Activated CD8-positive, alpha-beta memory T cell treated with anti-CD3 and anti-CD28 coated beads, Interleukin-2, amount 50 U/mL, for 1 hour (primary cell): ENCODE results near the gene QSOX1.

Source experiments
- DNase-seq: peaks from one replicate; pipeline ENCODE4 v3.0.0-alpha.2; 2020; ENCODE audit errors: extremely low read depth

The QSOX1 gene

DNA sequence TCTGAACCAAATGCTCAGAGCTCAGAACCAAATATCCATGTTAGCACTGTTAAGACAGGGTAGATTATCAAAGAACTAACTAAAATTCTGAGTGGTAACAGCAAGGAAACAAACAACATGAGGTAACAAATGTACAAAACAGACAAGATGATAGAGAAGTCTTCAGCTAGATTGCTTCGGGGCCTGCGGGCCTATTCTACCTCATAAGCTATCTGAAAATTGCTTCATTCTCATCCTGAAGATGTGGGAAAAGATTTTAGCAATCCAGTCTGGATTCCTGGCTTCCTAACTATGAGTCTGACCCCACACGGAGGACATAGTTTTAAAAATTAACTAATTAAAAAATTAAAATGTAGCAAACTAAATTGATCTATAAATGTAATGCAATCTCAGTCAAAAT, 9.2 kb upstream of the QSOX1 start:
- no peak for DNase-seq

GRCh38 chr1:180150982-180151381, 3.7 kb upstream of the QSOX1 start:
- DNase-seq = no peak

DNA sequence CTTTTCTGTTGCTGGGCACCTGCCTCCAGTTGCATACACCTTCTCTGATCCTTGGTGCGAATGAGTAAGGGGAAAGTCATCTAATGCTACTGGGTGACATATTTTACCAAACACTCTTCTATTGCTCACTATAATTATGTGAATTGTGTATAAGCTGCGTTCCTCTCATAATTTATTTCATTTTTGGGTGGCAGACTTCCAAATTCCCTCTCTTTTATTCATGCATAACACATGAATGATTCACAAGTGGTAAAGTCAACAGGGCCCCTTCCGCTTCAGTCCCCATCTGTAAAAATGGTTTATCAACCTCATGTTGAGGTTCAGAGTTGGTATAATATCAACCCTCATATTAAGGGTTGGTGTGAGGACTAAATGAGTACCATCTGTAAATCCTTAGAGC, 3.2 kb upstream of the QSOX1 start:
- DNase-seq = no peak

- DNase-seq = no peak
Measured at GRCh38 chr1:180152588-180152987, 2.1 kb upstream of the QSOX1 start.

- no peak for DNase-seq
Measured at GRCh38 chr1:180153032-180153431, 1.6 kb upstream of the QSOX1 start.

DNA sequence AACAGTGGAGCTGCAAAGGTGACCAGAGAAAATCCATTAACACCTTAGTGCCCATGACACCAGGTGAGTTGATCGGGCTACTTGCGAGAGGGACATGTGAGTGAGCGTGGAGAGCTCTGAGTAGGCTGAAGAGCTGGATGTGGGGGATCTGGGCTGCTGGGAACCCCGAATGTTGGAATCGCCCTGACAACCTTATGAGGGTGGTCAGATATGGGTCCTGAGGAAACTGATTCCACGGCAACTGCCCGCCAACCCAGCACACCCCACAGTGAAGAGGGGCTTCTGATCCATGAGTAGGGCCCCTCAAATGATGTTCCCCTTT, 705 bp upstream of the QSOX1 start:
- no peak for DNase-seq

DNA sequence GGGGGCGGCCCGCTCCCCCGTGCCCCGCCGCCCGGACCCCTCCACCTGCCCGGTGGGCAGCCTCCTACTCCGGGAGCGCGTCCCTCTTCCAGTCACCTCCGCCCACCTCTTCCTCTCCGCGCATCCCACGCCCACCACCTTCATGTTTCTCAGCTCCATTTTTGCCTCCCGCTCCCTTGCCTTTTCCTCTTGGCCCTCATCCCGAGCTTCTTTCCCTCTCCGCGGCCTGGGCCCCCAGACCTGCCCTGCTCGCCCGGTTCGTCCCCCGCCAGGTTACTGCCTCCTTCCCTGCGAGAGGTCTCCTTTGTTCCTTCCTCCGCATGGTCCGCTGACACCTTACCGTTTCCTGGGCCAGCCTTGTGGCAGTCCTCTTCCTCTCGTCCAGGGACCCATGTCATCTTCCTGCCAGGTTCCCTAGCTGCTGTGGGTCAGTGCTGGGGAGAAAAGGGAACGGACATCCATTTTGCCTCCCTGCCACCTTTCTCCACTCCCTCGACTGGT, 563 bp downstream of the QSOX1 start:
- no peak for DNase-seq

DNA sequence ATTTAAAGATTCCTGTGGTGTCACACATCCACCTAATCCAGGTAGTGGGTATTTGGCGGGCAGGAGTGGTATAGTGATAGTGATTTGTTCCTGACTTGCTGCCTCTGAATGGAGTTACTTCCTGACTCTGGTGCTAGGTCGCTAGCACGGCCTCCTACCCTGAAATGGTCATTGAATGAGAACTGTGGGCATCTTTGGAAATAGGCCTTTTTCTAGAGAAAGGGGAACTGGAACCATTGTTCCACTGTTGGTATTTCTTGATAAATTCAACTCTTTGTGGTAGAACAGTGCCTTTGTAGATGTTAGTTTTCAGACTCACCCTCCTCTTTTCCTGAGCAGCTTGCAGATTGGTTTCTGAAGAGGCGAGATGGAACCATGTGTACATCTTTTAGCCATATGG, 1.5 kb downstream of the QSOX1 start:
- no peak for DNase-seq

GRCh38 chr1:180156631-180157091, 2.0 kb downstream of the QSOX1 start:
- no peak for DNase-seq

- DNase-seq = no peak
Measured at GRCh38 chr1:180157108-180157507, 2.4 kb downstream of the QSOX1 start.

- no peak for DNase-seq
Measured at GRCh38 chr1:180157576-180158057, 2.9 kb downstream of the QSOX1 start.

DNA sequence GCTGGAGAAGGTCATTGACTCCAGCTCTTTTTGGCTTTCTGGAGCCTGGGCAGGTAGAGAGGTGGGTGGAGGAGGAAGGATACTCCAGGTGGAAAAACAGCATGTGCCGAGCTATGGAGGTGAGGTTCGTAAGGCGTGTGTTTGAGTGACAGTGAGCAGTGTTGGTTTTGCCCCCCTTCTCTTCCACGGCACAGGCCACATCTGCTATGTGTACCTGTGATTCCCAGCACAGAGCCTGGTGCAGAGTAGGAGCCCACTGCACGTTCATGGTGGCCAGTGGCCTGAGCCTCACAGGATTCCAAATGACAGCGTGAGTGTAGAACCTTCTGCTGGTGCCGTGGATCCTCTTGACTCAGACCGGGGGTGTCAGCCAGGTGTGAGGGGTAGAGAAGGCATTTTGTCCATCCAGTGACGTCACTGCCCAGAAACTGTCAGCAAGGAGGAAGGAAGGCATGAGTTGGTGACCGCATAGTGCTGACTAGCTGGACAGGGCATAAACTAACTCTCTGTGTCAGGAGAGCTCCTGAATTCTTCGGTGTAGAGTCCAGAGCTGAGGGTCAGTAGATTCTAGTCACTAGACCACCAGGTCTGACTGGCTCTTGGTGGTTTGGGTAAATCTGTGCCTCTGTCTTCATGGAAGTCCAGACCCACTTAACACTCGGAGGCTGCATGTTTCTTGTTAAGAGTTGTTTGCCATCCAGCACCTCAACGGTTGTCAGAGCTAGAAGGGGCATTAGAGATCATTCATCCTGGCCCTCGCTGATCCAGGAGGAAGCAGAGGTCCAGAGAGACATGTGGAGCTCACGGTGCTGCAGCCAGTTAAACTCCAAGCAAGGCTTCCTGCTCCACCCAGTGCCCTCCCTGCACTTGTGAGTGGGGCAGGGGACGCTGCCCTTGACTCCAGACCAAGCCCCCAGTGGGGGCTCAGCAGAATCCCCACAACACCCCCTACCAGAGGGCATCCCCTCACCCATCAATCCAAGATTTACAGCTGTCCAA, 3.8 kb downstream of the QSOX1 start:
- no peak for DNase-seq

DNA sequence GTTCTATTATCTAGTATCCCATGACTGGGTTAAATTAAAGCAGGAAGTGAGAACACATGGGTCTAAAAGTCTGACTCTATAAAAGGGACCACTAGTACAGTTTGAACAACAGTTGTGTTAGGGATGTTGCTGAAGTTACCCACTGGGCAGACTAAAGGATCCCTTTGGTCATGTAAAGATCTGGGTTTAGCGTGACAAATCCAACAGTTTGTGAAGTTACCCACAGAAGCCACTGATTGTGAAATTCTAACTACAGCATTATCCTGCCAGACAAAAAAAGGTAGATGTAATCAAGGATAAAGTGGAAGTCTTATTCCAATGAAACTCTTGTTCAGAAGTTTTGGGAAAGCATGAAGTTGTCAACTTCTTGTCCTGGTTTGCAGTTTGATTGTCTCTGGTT, 5.7 kb downstream of the QSOX1 start:
- DNase-seq = no peak

GRCh38 chr1:180163041-180163440, 8.4 kb downstream of the QSOX1 start:
- no peak for DNase-seq

- no peak for DNase-seq
Measured at GRCh38 chr1:180165096-180165495, 10.4 kb downstream of the QSOX1 start.

DNA sequence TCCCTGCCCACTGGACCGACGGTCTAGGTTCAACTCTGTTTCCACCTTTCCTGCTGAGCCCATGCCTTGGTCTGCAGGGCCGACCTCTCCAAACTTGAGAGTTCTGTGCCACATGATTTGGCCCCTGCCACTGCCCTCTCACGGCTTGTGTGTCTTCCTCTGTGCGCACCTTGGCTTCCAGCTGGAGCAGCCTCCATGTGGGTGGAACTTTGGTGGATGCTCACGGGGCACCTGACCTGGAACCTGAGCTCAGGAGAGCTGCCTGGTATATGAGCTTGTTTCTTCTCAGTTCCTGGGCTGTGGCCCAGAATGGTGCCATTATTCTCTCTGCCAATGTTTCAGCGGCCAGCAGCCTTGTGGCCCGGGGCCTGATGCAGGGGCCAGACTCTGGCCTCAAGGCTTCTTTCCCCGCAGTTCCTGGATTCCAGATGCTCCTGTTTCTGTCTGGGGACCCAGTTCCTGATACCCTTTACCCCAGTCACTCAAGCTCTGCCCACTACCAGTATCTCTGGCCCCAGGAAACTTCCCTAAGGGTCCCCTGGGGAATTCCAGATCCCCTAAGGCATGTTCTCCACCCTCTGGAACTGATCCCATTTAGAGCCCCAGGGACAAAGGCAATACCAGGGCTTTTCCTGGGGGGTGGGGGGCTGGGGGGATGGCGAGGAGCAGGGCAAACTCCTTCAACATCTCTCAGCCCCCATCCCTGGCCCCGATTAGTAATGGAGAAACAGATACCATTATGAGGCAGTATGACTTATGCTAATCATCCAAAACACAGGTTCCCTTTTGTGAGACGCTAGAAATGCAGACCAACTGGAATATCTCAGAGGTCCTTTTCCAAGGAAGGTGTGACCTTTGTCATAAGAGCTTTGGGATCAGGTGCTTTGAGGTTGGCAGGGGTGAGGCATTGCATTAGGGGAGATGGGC, 11.1 kb downstream of the QSOX1 start:
- DNase-seq = no peak

DNA sequence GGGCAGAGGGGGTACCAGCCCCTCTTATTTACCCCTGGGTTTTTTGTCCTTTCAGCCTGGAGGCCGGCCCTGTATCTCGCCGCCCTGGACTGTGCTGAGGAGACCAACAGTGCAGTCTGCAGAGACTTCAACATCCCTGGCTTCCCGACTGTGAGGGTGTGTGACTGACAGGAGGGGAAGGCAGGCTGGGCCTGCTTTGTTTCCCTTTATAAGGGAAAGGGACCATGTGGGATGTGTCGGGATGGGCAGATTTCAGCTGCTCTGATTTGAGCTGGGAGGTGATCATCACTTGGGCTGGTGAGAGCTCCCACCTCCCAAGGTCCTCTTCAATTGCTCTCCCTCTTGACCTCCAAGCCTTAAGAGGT, 11.7 kb downstream of the QSOX1 start:
- no peak for DNase-seq

GRCh38 chr1:180167021-180167701, 12.5 kb downstream of the QSOX1 start:
- DNase-seq = no peak

DNA sequence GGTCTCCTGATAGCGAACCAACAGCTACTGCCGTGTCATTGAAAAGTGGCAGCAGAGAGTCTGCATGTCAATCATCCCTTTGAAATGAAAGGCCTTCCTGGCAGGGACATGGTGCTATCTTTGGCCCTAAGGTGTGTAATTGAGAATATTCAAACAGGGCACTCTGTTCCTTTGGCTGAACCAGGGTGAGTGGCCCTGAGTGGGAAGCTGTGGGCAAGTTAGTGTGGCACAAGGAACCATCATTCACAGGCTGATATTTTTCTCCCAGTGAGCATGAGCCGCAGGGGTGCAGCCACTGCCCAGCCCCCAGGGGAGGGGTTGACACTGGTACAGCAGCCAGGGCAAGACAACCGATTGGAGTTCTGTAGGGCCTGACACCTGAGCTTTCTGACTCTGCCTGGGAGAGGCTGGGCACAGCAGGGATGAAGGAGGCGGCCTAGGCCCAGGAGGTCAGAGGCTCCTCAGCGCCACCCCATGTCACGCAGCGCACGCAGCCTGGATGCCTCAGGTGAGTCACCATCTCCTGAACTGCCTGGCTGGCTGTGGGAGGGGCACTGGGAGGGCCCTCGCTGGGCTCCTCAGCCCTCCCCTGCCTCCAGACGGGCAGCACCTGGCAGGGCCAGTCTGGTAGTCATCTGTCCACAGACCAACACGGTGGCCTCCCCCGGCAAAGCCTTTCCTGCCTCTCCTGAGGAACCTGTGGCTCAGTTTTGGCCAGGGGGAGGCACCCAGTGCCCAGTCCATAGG, 13.2 kb downstream of the QSOX1 start:
- DNase-seq = no peak

DNA sequence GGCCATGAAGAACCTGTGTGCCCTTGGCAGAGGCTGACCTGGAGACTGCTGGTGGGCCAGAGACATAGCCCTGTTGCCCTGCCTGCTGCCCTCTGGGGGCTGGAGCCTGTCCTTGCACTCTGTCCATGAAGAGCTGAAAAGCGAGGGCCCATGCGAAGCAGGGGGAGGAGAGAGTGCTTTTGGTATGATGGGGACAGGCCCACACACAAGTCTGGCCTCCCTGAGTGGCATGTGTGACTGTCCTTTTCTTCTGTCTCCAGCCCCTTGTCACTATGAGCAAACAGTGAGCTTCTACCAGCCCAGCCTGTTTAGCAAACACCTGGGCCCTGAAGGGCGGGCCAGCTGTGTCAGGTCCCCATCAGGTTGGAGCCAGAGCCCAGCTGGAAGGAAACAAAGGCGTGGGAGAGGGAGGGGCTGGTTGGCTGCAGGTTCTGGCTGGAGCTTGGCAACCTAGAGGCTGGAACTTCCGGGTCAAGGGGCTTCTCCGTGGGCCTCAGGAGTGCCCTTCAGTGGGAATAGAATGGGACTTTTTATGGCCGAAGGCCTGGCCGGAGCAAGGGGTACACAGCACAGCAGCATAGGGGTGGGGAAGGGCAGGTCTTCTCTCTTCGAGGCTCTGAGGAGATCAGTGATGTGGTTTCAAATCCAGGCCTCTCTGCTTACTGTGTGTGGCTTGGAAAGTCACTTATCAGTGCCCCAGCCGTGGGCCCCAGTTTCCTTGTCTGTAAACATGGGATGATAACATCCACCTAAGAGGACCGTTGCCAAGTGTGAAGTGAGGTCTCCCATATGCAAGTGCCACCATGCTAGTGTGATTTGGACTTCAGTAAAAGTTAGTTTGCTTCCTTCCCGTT, 14.3 kb downstream of the QSOX1 start:
- no peak for DNase-seq
